ENCODE measurements around the gene GALNT9.
"Not testable (repeated sequence)": the region's sequence is repeated elsewhere in the genome, so short reads cannot be mapped to it uniquely, and the experiment has no call there.

The GALNT9 gene

GRCh38 chr12:132248453-132249167 is 80.8 kb downstream of the GALNT9 start:
- no peak overlapping the region for H3K4me3 ChIP-seq (ENCODE audit: control insufficient read depth, low read depth, low read length)
- TF ChIP-seq CTCF (conservative IDR thresholded peaks at IDR 0.05; ENCODE audit: control insufficient read depth, insufficient read depth, low read depth, low read length) = no peak
- peak; percentile 82 for DNase-seq (ENCODE audit: low read depth)

DNA sequence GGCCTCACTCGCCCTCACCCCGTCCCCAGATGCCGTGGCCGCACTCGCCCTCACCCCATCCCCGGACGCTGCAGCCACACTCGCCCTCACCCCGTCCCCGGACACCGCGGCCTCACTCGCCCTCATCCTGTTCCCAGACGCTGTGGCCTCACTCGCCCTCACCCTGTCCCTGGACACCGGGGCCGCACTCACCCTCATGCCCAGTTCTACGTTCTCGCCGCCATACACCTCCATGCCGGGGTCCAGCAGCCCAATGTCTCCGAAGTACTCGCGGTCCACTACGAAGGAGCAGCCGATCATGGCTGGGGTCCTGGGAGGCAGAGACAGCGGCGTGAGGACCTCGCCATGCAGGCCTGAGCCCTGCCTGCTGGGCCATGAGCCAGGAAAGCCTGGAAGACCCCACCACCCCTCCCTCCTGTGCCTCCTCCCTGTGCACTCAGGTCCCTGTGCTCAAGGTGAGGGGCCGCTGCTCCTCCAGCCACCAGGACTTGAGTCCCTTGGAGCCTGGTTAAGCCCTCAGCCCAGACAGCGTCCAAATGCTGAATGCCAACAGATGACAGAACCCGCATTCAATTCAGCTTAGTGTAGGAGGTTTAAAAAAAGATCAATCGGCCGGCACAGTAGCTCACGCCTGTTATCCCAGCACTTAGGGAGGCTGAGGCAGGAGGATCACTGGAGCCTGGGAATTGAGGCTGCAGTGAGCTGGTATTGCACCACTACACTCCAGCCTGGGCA is 81.5 kb downstream of the GALNT9 start:
- no peak for TF ChIP-seq CTCF (conservative IDR thresholded peaks at IDR 0.05; ENCODE audit: control insufficient read depth, insufficient read depth, low read depth, low read length)
- no peak for DNase-seq (ENCODE audit: low read depth)
- no peak overlapping the region for H3K4me3 ChIP-seq (ENCODE audit: control insufficient read depth, low read depth, low read length)

DNA sequence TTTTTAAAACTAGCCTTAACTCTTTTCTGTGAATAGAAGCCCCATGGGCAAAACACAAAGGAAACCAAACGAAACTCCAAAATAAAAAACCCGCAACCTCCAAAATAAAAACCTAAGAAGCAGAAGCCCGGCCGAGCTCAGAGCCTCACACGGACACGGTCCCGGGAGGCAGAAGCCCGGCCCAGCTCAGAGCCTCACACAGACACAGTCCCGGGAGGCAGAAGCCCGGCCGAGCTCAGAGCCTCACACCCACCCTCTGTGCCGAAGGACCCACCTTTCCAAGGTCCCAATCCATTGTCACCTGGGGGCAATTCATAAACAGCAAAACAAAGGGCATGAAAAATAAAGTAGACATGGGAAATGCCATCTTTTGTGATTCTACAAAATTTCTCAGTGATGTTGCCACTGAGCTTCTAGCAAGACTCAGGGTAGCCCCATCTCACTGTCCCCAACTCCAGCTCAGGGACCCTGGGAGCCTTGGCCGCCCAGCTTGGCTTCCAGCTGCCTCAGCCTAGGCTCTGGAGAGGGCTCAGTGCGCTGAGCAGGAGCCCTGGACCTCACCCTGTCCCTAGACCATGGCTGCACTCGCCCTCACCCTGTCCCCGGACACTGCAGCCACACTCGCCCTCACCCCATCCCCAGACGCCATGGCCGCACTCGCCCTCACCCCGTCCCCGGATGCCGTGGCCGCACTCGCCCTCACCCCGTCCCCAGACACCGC is 82.2 kb downstream of the GALNT9 start:
- no peak overlapping the region for H3K4me3 ChIP-seq (ENCODE audit: control insufficient read depth, low read depth, low read length)
- no peak for TF ChIP-seq CTCF (conservative IDR thresholded peaks at IDR 0.05; ENCODE audit: control insufficient read depth, insufficient read depth, low read depth, low read length)
- no peak for DNase-seq (ENCODE audit: low read depth)

DNA sequence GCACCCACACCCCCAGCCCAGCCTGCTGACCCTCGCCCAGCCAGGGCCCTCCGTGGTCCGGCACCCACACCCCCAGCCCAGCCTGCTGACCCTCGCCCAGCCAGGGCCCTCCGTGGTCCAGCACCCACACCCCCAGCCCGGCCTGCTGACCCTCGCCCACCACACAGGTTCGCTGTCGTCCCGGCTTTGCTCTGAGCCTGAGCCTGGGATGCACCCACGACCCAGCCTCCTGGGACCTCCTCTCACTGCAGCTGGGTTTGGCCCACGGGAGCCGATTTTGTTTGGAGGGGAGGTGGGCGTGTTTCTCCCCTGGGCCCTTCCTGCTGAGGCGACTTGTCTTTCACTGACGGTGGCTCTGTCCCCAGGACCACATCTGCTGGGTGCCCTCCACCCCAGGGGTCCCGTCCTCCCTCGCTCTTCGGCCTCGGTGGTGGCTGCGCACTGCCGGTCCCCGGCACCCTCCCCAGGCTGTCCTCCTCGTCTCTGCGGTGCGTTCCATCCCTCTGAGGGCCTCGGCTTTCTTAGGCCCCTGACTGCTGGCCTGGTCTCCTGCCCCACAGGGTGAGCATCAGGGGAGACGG is 83.8 kb downstream of the GALNT9 start:
- DNase-seq (ENCODE audit: low read depth) = no peak
- no peak for TF ChIP-seq CTCF (conservative IDR thresholded peaks at IDR 0.05; ENCODE audit: control insufficient read depth, insufficient read depth, low read depth, low read length)
- H3K4me3 ChIP-seq (ENCODE audit: control insufficient read depth, low read depth, low read length) = no peak overlapping the region

- no peak overlapping the region for H3K4me3 ChIP-seq (ENCODE audit: control insufficient read depth, low read depth, low read length)
- DNase-seq (ENCODE audit: low read depth) = no peak
- TF ChIP-seq CTCF (conservative IDR thresholded peaks at IDR 0.05; ENCODE audit: control insufficient read depth, insufficient read depth, low read depth, low read length) = no peak
Measured at GRCh38 chr12:132244724-132245295, 84.6 kb downstream of the GALNT9 start.

GRCh38 chr12:132243596-132244310 is 85.6 kb downstream of the GALNT9 start:
- DNase-seq (ENCODE audit: low read depth) = no peak
- TF ChIP-seq CTCF (conservative IDR thresholded peaks at IDR 0.05; ENCODE audit: control insufficient read depth, insufficient read depth, low read depth, low read length) = no peak
- no peak overlapping the region for H3K4me3 ChIP-seq (ENCODE audit: control insufficient read depth, low read depth, low read length)

- DNase-seq (ENCODE audit: low read depth); H3K4me3 ChIP-seq (ENCODE audit: control insufficient read depth, low read depth, low read length): not testable (repeated sequence)
Measured at GRCh38 chr12:132243171-132243570, 86.2 kb downstream of the GALNT9 start.

- DNase-seq (ENCODE audit: low read depth); H3K4me3 ChIP-seq (ENCODE audit: control insufficient read depth, low read depth, low read length): not testable (repeated sequence)
Measured at GRCh38 chr12:132240669-132241007, 88.8 kb downstream of the GALNT9 start.

All from fibroblast of mammary gland (primary cell).